Hematopoietic multipotent progenitor cell treated with erythropoietin and hydrocortisone succinate and interleukin-3 and kit ligand, for 6 days (in vitro differentiated cells): ENCODE measurements around the gene RNF220.

Experiments used
- DNase-seq: peaks from one replicate; pipeline ENCODE4 v3.0.0-alpha.2; 2015

The RNF220 gene

GRCh38 chr1:44405031-44405797 is at the start of gene RNF220:
Gene RNF220, plus strand, starts transcription at chr1:44405255.
- peak; percentile 85 for DNase-seq

- peak; percentile 16 for DNase-seq
These were observed 49.3 kb upstream of the RNF220 start for GRCh38 chr1:44355582-44356305.

GRCh38 chr1:44357710-44358109 is 47.3 kb upstream of the RNF220 start:
- DNase-seq, result no peak

- DNase-seq, result no peak
These were observed 45.7 kb upstream of the RNF220 start for GRCh38 chr1:44359234-44359935.

- DNase-seq, result peak; percentile 36
These were observed 43.6 kb upstream of the RNF220 start for GRCh38 chr1:44361478-44361877.

GRCh38 chr1:44366371-44366975 is 38.6 kb upstream of the RNF220 start:
- DNase-seq, result no peak

GRCh38 chr1:44367944-44368343 is 37.1 kb upstream of the RNF220 start:
- no peak for DNase-seq

- no peak for DNase-seq
These were observed 36.4 kb upstream of the RNF220 start for GRCh38 chr1:44368471-44369151.

GRCh38 chr1:44371206-44371605 is 33.8 kb upstream of the RNF220 start:
- no peak for DNase-seq

- DNase-seq, result no peak
These were observed 29.5 kb upstream of the RNF220 start for GRCh38 chr1:44375547-44375946.

GRCh38 chr1:44377925-44378784 is 26.9 kb upstream of the RNF220 start:
- peak; percentile 91 for DNase-seq

GRCh38 chr1:44380666-44381177 is 24.3 kb upstream of the RNF220 start:
- DNase-seq, result no peak

GRCh38 chr1:44388551-44388950 is 16.5 kb upstream of the RNF220 start:
- no peak for DNase-seq

- no peak for DNase-seq
These were observed 15.6 kb upstream of the RNF220 start for GRCh38 chr1:44389437-44389836.

GRCh38 chr1:44390277-44390676 is 14.8 kb upstream of the RNF220 start:
- no peak for DNase-seq

- DNase-seq, result no peak
These were observed 3.5 kb upstream of the RNF220 start for GRCh38 chr1:44401256-44402228.

- peak; percentile 54 for DNase-seq
These were observed 1.0 kb downstream of the RNF220 start for GRCh38 chr1:44405798-44406736.

- DNase-seq, result no peak
These were observed 1.8 kb downstream of the RNF220 start for GRCh38 chr1:44406737-44407429.
